Mesenchymal stem cell (in vitro differentiated cells and primary cell): ENCODE measurements around the gene AKAP13.

Experiments used
- DNase-seq: peaks from one replicate; pipeline ENCODE4 v3.0.0-alpha.2; 2013
- H2AFZ ChIP-seq: one replicate; pipeline ENCODE4 v1.6.1; 2013; ENCODE audit warnings: low read depth, mild to moderate bottlenecking, control low read depth, inconsistent platforms, low read length, moderate library complexity
- H2AK5ac ChIP-seq: 2 replicates; pipeline ENCODE4 v1.6.1; 2013; ENCODE audit warnings: low read length, moderate library complexity, mild to moderate bottlenecking, inconsistent platforms; ENCODE audit not compliant: severe bottlenecking
- H2BK120ac ChIP-seq: one replicate; pipeline ENCODE4 v1.6.1; 2013; ENCODE audit warnings: low read depth, mild to moderate bottlenecking, inconsistent platforms, low read length, moderate library complexity
- H2BK12ac ChIP-seq, 2 experiments: one replicate each; pipeline ENCODE4 v1.6.1; 2013; ENCODE audit warnings: inconsistent platforms in 2 of 2, low read length in 2 of 2, mild to moderate bottlenecking in 2 of 2, moderate library complexity in 2 of 2, control low read depth in 1 of 2
- H2BK15ac ChIP-seq: one replicate; pipeline ENCODE4 v1.6.1; 2013; ENCODE audit warnings: mild to moderate bottlenecking, low read depth, inconsistent platforms; ENCODE audit not compliant: poor library complexity, severe bottlenecking
- H2BK5ac ChIP-seq: 2 replicates; pipeline ENCODE4 v1.6.1; 2013; ENCODE audit warnings: low read depth, mild to moderate bottlenecking, low read length, control low read depth, inconsistent platforms; ENCODE audit not compliant: poor library complexity, severe bottlenecking
- H3K14ac ChIP-seq, 2 experiments: one replicate each; pipeline ENCODE4 v1.6.1; 2013; ENCODE audit warnings: inconsistent platforms in 2 of 2, low read length in 2 of 2, control low read depth in 1 of 2, mild to moderate bottlenecking in 1 of 2, moderate library complexity in 1 of 2
- H3K18ac ChIP-seq, 2 experiments: one replicate each; pipeline ENCODE4 v1.6.1; 2013; ENCODE audit warnings: inconsistent platforms in 2 of 2, low read length in 2 of 2, control low read depth in 1 of 2, low read depth in 1 of 2, mild to moderate bottlenecking in 1 of 2
- H3K23ac ChIP-seq, 2 experiments: one replicate each; pipeline ENCODE4 v1.6.1; 2013; ENCODE audit warnings: inconsistent platforms in 2 of 2, low read length in 2 of 2, mild to moderate bottlenecking in 2 of 2, moderate library complexity in 2 of 2, control low read depth in 1 of 2
- H3K27ac ChIP-seq: 2 replicates; pipeline ENCODE4 v1.5.1; 2013; ENCODE audit warnings: mild to moderate bottlenecking, moderate library complexity, low read length, control low read depth, inconsistent platforms; ENCODE audit not compliant: poor library complexity, severe bottlenecking
- H3K27me3 ChIP-seq, 2 experiments: 2 replicates each; pipeline versions ENCODE4 v1.6.1 to v1.7.0; 2013; ENCODE audit warnings: low read length in 2 of 2, mild to moderate bottlenecking in 2 of 2, moderate library complexity in 2 of 2, control low read depth in 1 of 2, inconsistent platforms in 1 of 2; ENCODE audit not compliant: control insufficient read depth in 1 of 2, insufficient read depth in 1 of 2
- H3K36me3 ChIP-seq, 2 experiments: 2 replicates each; pipeline versions ENCODE4 v1.6.1 to v1.7.0; 2013; ENCODE audit warnings: low read length in 2 of 2, control low read depth in 1 of 2, inconsistent platforms in 1 of 2, low read depth in 1 of 2, mild to moderate bottlenecking in 1 of 2; ENCODE audit not compliant: insufficient read depth in 2 of 2, control insufficient read depth in 1 of 2
- H3K4ac ChIP-seq, 2 experiments: one replicate each; pipeline ENCODE4 v1.6.1; 2013; ENCODE audit warnings: inconsistent platforms in 2 of 2, low read length in 2 of 2, mild to moderate bottlenecking in 2 of 2, moderate library complexity in 2 of 2, control low read depth in 1 of 2, low read depth in 1 of 2
- H3K4me1 ChIP-seq: 2 replicates; pipeline ENCODE4 v1.6.1; 2013; ENCODE audit warnings: low read depth, low read length, control low read depth; ENCODE audit not compliant: control insufficient read depth, insufficient read depth
- H3K4me2 ChIP-seq: 2 replicates; pipeline ENCODE4 v1.6.1; 2013; ENCODE audit warnings: low read length, mild to moderate bottlenecking, inconsistent platforms; ENCODE audit not compliant: poor library complexity, severe bottlenecking
- H3K4me3 ChIP-seq, 2 experiments: 2 replicates each; pipeline versions ENCODE4 v1.5.1 to v1.7.0; 2013; ENCODE audit warnings: low read length in 2 of 2, mild to moderate bottlenecking in 2 of 2, control low read depth in 1 of 2, low read depth in 1 of 2; ENCODE audit not compliant: insufficient read depth in 1 of 2
- H3K79me1 ChIP-seq: replicated peaks from 2 replicates; pipeline ENCODE4 v1.6.1; 2013; ENCODE audit warnings: mild to moderate bottlenecking, control low read depth, low read length, inconsistent platforms; ENCODE audit not compliant: poor library complexity, severe bottlenecking
- H3K9ac ChIP-seq: 2 replicates; pipeline ENCODE4 v1.7.0; 2013; ENCODE audit warnings: mild to moderate bottlenecking, low read length, moderate library complexity
- H3K9me3 ChIP-seq: 2 replicates; pipeline ENCODE4 v1.7.0; 2013; ENCODE audit warnings: mild to moderate bottlenecking, low read length; ENCODE audit not compliant: control insufficient read depth
- H4K8ac ChIP-seq: one replicate; pipeline ENCODE4 v1.6.1; 2013; ENCODE audit warnings: inconsistent platforms, mild to moderate bottlenecking, low read length, moderate library complexity
- H4K91ac ChIP-seq: one replicate; pipeline ENCODE4 v1.6.1; 2013; ENCODE audit warnings: mild to moderate bottlenecking, low read length, inconsistent platforms
- WGBS: methylation state at CpG from one replicate; pipeline ENCODE4 v1.1.7; 2013; ENCODE audit warnings: mixed read lengths; 5-methylcytosine and 5-hydroxymethylcytosine counted together

The AKAP13 gene

GRCh38 chr15:85718271-85718971 is 338.0 kb downstream of the AKAP13 start:
- no peak overlapping the region for H2BK120ac ChIP-seq
- H3K4me3 ChIP-seq, result no peak overlapping the region
- WGBS, result 93% methylated on average over 11 of the region's 12 CpGs
- H2BK5ac ChIP-seq, result no peak overlapping the region
- H3K18ac ChIP-seq, result no peak overlapping the region
- H3K23ac ChIP-seq, result no peak overlapping the region
- no peak for DNase-seq
- no peak overlapping the region for H3K4me2 ChIP-seq
- no peak overlapping the region for H4K91ac ChIP-seq
- no peak overlapping the region for H3K4ac ChIP-seq
- H2BK15ac ChIP-seq, result no peak overlapping the region
- H3K9me3 ChIP-seq, result no peaks in the 10 kb centered on the region
- H4K8ac ChIP-seq, result no peak overlapping the region
- peaks cover 9% of the 10 kb centered on the region for H3K79me1 ChIP-seq
- H2BK12ac ChIP-seq, result no peak overlapping the region
- H3K4me1 ChIP-seq, result no peaks in the 10 kb centered on the region
- no peak overlapping the region for H2AFZ ChIP-seq
- H2AK5ac ChIP-seq, result no peak overlapping the region
- H3K27ac ChIP-seq, result no peak overlapping the region
- no peaks in the 10 kb centered on the region for H3K27me3 ChIP-seq
- no peak overlapping the region for H3K14ac ChIP-seq
- H3K9ac ChIP-seq, result no peak overlapping the region
- peaks cover 13 to 97% of the 10 kb centered on the region in 2 experiments for H3K36me3 ChIP-seq

DNA sequence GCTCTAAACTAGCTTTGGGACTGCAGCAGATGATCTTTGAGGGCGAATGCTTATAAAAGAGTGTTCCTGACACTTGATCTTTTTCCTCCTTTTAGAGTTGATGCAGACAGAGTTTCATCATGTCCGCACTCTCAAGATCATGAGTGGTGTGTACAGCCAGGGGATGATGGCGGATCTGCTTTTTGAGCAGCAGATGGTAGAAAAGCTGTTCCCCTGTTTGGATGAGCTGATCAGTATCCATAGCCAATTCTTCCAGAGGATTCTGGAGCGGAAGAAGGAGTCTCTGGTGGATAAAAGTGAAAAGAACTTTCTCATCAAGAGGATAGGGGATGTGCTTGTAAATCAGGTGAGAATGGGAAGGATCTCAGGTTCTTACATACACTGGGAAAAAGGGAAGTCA is 338.6 kb downstream of the AKAP13 start:
- H3K9ac ChIP-seq, result no peak overlapping the region
- H3K4me1 ChIP-seq, result no peaks in the 10 kb centered on the region
- no peak overlapping the region for H3K4me3 ChIP-seq
- H3K23ac ChIP-seq, result no peak overlapping the region
- no peak overlapping the region for H2AK5ac ChIP-seq
- no peak overlapping the region for H2BK12ac ChIP-seq
- H2AFZ ChIP-seq, result no peak overlapping the region
- DNase-seq, result no peak
- H2BK120ac ChIP-seq, result no peak overlapping the region
- no peak overlapping the region for H3K14ac ChIP-seq
- H3K18ac ChIP-seq, result no peak overlapping the region
- no peaks in the 10 kb centered on the region for H3K9me3 ChIP-seq
- WGBS, result 94% methylated on average over 4 of the region's 4 CpGs
- no peak overlapping the region for H2BK15ac ChIP-seq
- no peak overlapping the region for H4K8ac ChIP-seq
- H3K27me3 ChIP-seq, result no peaks in the 10 kb centered on the region
- H3K79me1 ChIP-seq, result peaks cover 10% of the 10 kb centered on the region
- H3K36me3 ChIP-seq, result peaks cover 13 to 97% of the 10 kb centered on the region in 2 experiments
- no peak overlapping the region for H3K4me2 ChIP-seq
- H4K91ac ChIP-seq, result no peak overlapping the region
- no peak overlapping the region for H3K27ac ChIP-seq
- H2BK5ac ChIP-seq, result no peak overlapping the region
- H3K4ac ChIP-seq, result no peak overlapping the region

DNA sequence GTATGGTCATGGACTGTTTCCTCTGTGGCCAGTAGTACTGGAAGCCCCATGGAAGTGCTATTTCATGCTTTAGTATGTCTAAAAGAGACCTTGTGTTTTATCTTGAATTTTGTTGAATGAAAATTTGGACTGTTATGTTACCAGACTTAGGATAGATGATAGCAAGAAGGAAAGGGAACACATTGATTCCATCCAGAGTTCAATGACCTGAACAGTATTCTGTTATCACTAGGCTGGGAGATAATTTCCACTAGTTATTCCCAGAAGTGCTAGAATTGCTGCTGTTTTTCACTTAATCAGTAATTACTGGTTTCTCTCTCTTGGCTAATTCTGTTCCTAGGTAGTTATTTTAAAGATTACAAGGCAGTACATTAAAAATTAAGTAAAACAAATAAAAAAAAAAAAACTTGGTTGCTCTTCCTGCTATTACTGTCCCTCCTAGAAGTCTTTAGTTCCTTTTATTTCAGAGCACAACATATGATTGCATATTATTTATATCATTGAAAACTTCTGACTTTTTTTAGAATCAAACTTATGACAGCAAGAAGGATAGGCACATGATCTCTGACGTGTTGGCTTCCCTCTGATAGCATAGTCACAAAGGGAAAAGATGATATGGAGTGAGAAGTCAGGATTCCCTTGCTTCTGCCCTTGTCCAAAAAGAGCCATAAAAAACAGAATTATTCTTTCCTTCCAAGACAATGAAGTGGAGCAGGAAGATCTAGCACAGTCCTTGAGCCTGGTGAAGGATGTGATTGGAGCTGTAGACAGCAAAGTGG is 342.2 kb downstream of the AKAP13 start:
- H4K8ac ChIP-seq, result no peak overlapping the region
- no peak overlapping the region for H3K9ac ChIP-seq
- peaks cover 17% of the 10 kb centered on the region for H3K79me1 ChIP-seq
- no peak overlapping the region for H2BK15ac ChIP-seq
- H3K9me3 ChIP-seq, result no peaks in the 10 kb centered on the region
- no peak overlapping the region for H3K14ac ChIP-seq
- H2BK12ac ChIP-seq, result no peak overlapping the region
- H3K27me3 ChIP-seq, result no peaks in the 10 kb centered on the region
- no peak overlapping the region for H2AK5ac ChIP-seq
- H3K4me2 ChIP-seq, result no peak overlapping the region
- no peak overlapping the region for H2AFZ ChIP-seq
- H2BK120ac ChIP-seq, result no peak overlapping the region
- H3K4ac ChIP-seq, result no peak overlapping the region
- no peak overlapping the region for H4K91ac ChIP-seq
- 80% methylated on average over 1 of the region's 1 CpG for WGBS
- H3K18ac ChIP-seq, result no peak overlapping the region
- no peak overlapping the region for H3K27ac ChIP-seq
- H2BK5ac ChIP-seq, result no peak overlapping the region
- H3K36me3 ChIP-seq, result peaks cover 21 to 96% of the 10 kb centered on the region in 2 experiments
- H3K23ac ChIP-seq, result no peak overlapping the region
- no peak for DNase-seq
- no peaks in the 10 kb centered on the region for H3K4me1 ChIP-seq
- H3K4me3 ChIP-seq, result no peak overlapping the region
